Ureter (tissue), 1 donor: ENCODE measurements around the gene FXR1. TPM values are rescaled to one million over a fixed set of nuclear protein-coding genes. Genes with fewer than 3 reads are reported as not detected.

Experiments used
- DNase-seq: peaks from one replicate; pipeline ENCODE4 v3.0.0-alpha.2; 2020; ENCODE audit warnings: low spot score
- total RNA-seq: library from RNA; stranded (reverse); gene quantifications from one replicate; pipeline ENCODE4 v1.2.4, GENCODE V29; 2023
- donor health status: DM: yes; HTN: yes; CAD: no.

The FXR1 gene
- total RNA-seq, 1 donor from 2014 or later: 120 TPM

- no peak for DNase-seq
Observed at GRCh38 chr3:181007262-181007661, 94.8 kb downstream of the FXR1 start.

GRCh38 chr3:181008796-181009195, 96.3 kb downstream of the FXR1 start:
- no peak for DNase-seq

GRCh38 chr3:181009225-181009624, 96.8 kb downstream of the FXR1 start:
- DNase-seq: no peak

GRCh38 chr3:181017690-181018089, 105.2 kb downstream of the FXR1 start:
- DNase-seq: no peak

GRCh38 chr3:181025204-181025603, 112.7 kb downstream of the FXR1 start:
- DNase-seq: no peak

- no peak for DNase-seq
Observed at GRCh38 chr3:181030948-181031347, 118.5 kb downstream of the FXR1 start.

Other genes with a start within 250 kb of the FXR1 start
- not detected for gene CCDC39, start 233.2 kb upstream of the FXR1 start, total RNA-seq
- 43.1 TPM for gene DNAJC19, start 77.1 kb downstream of the FXR1 start, total RNA-seq